Pons (tissue), 1 donor: ENCODE data around the gene DRAXIN.

ENCODE experiments used
- DNase-seq: peaks from one replicate; pipeline ENCODE4 v3.0.0-alpha.2; 2016; ENCODE audit warnings: low spot score

DRAXIN gene

GRCh38 chr1:11654939-11655808, 36.3 kb upstream of the DRAXIN start:
- DNase-seq: no peak

DNA sequence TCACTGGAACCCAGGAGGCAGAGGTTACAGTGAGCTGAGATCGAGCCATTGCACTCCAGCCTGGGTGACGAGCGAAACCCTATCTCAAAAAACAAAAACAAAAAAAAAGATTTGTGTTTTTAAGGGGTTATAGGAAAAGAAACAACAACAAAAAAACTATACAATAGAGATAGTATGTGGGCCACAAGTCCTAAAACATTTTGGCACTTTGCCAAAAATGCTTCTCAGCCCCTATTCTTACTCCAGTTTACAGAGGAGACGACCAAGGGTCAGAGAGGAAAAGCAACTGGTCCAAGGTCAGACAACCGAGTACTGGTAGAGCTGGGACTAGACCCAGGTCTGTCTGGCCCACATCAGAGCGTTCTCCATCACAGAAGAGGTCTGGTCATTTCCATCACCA, 33.9 kb upstream of the DRAXIN start:
- no peak for DNase-seq

GRCh38 chr1:11658542-11658941, 33.0 kb upstream of the DRAXIN start:
- DNase-seq: no peak

DNA sequence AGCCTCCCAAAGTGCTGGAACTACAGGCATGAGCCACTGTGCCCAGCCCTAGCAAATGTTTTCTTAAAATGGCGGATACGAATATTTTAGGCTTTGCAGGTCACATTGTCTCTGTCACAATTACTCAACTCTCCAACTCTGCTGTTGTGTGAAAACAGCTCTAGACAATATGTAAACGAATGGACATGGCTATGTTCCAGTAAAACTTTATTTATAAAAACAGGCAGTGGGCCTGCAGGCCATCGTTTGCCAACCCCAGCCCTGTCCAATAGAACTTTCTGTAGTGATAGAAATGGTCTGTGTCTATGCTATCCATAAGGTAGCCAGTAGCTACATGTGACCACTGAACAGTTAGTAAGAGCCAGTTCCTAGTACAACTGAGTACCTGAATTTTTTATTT, 31.8 kb upstream of the DRAXIN start:
- DNase-seq: no peak

- DNase-seq: no peak
Observed at GRCh38 chr1:11661103-11661502, 30.4 kb upstream of the DRAXIN start.

GRCh38 chr1:11664336-11665065, 27.0 kb upstream of the DRAXIN start:
- DNase-seq: no peak

DNA sequence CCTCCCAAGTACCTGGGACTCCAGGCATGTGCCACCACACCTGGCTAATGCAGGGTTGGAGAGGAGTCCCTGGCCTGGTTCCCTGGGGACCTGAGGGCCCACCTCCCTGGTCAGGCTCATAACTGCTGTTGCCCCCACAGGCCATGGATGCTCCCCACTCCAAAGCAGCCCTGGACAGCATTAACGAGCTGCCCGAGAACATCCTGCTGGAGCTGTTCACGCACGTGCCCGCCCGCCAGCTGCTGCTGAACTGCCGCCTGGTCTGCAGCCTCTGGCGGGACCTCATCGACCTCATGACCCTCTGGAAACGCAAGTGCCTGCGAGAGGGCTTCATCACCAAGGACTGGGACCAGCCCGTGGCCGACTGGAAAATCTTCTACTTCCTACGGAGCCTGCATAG, 23.0 kb upstream of the DRAXIN start:
- no peak for DNase-seq

- no peak for DNase-seq
Observed at GRCh38 chr1:11670747-11671146, 20.8 kb upstream of the DRAXIN start.

DNA sequence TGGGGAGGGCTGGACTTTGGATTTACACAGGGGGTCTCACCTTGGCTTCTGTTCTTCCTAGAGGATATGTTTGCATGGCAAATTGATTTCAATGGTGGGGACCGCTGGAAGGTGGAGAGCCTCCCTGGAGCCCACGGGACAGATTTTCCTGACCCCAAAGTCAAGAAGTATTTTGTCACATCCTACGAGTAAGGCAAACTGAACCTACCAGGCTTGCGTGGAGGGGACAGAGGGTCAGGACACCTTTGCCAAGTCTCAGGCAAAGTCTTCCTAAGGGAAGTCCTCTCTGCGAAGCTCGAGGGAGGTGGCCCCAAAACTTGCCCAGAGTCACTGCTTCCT, 20.3 kb upstream of the DRAXIN start:
- no peak for DNase-seq

GRCh38 chr1:11671544-11672286, 19.8 kb upstream of the DRAXIN start:
- no peak for DNase-seq

GRCh38 chr1:11673089-11673769, 18.3 kb upstream of the DRAXIN start:
- DNase-seq: no peak

- no peak for DNase-seq
Observed at GRCh38 chr1:11674488-11674887, 17.0 kb upstream of the DRAXIN start.

GRCh38 chr1:11675325-11675724, 16.2 kb upstream of the DRAXIN start:
- no peak for DNase-seq

GRCh38 chr1:11676386-11677103, 15.0 kb upstream of the DRAXIN start:
- DNase-seq: no peak

GRCh38 chr1:11678442-11678841, 13.1 kb upstream of the DRAXIN start:
- no peak for DNase-seq

DNA sequence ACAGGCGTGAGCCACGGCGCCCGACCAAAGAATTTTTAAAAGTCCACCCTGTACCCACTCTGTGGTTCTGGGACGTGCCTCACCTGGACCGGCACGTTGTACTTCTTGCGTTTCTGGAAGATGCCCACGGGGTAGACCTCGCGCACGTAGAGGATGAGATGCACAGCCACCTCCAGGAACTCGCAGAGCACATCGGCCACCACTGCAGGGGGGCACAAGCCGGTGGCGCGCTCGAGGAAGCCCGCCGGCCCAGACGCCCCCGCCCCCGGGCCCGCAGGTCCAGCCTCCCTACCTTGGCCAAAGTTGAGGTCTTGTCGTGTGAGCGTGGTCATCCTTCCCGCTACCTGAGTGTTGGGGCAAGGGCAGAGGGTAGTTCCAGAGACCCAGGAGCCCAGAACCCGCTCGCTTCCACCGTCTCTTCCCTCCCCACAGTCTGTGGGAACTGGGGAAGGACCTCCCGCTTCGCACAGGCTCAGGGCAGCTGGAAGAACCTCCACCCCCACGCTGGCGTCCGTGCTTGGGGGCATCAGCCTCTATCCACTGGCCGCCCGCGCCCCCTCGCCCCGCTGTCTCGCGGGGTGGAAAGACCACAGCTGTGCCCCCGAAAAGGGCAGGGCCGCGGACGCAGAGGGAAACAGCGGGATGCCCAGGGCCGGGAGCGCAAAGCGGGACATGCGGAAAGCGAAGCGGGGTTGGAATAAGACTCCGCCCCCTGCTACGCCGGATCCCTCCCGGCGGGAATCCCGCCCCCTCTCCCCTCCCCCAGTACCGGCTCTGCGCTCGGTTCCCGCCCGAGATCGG, 11.0 kb upstream of the DRAXIN start:
- no peak for DNase-seq

DNA sequence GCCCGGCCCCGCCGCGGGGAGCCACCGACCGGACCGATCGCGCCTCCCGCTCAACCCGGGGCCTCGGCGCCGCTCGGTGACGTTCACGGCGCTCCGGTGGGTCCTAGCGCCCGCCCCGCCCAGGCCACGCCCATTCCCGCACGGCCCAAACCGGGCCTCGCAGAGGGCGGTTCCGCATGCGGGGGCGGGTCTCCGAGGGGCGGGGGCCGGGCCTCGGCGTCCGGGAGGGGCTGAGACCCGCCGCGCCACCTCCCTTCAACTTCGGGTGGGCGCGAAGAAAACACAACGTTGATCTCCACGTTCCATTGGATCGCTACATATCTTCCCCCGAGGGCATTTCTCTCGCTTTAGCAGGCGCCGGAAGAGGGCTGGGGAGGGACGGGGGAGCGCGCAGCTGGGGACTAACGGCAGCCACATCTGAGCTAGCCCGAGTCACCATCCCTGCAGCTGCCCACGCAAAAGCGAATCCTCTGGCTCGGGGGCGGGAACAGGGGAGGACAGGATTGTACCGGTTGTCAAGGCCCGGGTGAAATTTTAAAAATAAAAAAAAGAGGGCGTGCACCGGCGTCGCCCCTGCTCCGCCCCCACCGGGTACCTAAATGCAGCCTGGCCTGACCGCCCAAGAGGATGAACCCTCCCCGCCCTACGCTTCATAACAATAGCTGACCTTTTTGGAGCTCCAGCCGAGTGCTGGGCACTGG, 10.3 kb upstream of the DRAXIN start, which contains the start of gene MAD2L2:
Gene MAD2L2, minus strand, starts transcription at position 78 of the 701 bp plus-strand sequence. CDS start 547 bp downstream, outside the sequence.
- peak; percentile 67 for DNase-seq

DNA sequence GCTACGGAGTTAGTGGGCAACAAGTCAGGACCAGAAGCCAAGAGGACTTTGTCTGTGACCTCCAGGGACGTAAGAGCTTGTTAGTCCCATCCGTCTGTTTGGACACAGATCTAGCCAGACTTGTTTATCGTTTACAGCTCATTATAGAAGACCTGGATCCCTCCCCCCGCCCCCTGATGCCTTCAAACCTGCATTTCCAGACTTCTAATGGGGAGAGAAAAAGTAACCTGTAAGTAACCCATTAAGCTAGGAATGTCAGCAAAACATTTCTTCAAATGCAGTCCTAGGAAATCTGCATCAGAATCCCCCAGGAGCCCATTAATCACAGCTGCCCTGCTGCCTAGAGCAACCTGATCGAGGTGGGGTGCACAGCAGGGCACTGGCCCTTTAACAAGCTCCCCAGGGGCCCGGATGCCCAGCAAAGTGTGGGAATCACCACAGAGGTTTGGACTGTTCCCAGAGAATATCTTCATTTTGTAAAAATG, 9.2 kb upstream of the DRAXIN start:
- no peak for DNase-seq

DNA sequence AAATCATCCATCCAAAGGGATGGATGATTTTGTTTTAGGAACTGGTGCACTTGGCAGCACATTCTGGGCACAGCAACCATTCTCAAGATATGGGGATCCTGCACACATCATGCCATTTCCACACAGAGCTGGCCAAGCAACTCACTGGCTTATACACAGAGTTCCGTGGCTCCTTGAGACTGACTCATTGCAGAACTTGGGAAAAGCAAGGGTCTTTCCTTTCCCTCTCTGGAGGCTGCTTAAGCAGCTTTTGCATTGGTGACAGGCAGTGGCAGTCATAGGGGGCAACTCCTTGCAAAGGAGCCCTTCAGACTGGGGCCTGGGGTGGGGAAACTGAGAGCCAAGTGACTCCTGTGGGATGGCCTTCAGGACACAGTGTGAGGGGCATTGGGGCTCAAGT, 8.7 kb upstream of the DRAXIN start:
- no peak for DNase-seq

GRCh38 chr1:11684070-11684469, 7.4 kb upstream of the DRAXIN start:
- no peak for DNase-seq
